SK-N-SH (cell line): ENCODE results near the gene ACSS1. TPM values are rescaled to one million over a fixed set of nuclear protein-coding genes. Genes with fewer than 3 reads are reported as not detected.

Experiments used
- CTCF ChIA-PET: fragments of 300-600, 350-600 bp; formaldehyde crosslinking; extraction: SDS; loops from one replicate; lab custom pipeline; 2021; lab: Yijun Ruan, JAX
- POLR2A ChIA-PET: fragments of 350-600 bp; sonication (Branson Sonifier 250); formaldehyde crosslinking; extraction: SDS; loops from one replicate; lab custom pipeline; 2020; ENCODE audit warnings: antibody characterized with exemption, inconsistent platforms; lab: Yijun Ruan, JAX
- DNase-seq: peaks from one replicate; pipeline ENCODE4 v3.0.0; 2012
- H2AFZ ChIP-seq: fragments of 200-600 bp; sonication (generic); 2 replicates; pipeline ENCODE4 v1.8.1; 2016; ENCODE audit warnings: antibody characterized with exemption, mild to moderate bottlenecking, low read depth
- H3F3A ChIP-seq: fragments of 200-600 bp; sonication (generic); replicated peaks from 2 replicates; pipeline ENCODE3; 2016; ENCODE audit warnings: antibody characterized with exemption, mild to moderate bottlenecking; ENCODE audit not compliant: insufficient read depth
- H3K27ac ChIP-seq, 2 experiments: fragments of 200-500 bp in 1 of 2; fragments of 200-600 bp in 1 of 2; sonication (Bioruptor generic) in 1 of 2; sonication (generic), shearing (Covaris generic) in 1 of 2; 2 replicates each; pipeline versions ENCODE4 v1.5.1 to v1.6.1; 2014 to 2016; ENCODE audit warnings: low read depth in 2 of 2, inconsistent platforms in 1 of 2, low read length in 1 of 2, mild to moderate bottlenecking in 1 of 2, mixed read lengths in 1 of 2
- H3K27me3 ChIP-seq: fragments of 200-600 bp; sonication (generic), shearing (Covaris generic); 2 replicates; pipeline ENCODE4 v1.6.1; 2016; ENCODE audit warnings: mixed run types; ENCODE audit not compliant: insufficient read depth
- H3K36me3 ChIP-seq, 2 experiments: fragments of 200-500 bp in 1 of 2; fragments of 200-600 bp in 1 of 2; sonication (Bioruptor generic) in 1 of 2; sonication (generic) in 1 of 2; replicated peaks in 1 of 2; 2 replicates each; pipeline versions ENCODE3 to v1.5.1; 2014 to 2016; ENCODE audit warnings: low read length in 1 of 2, mild to moderate bottlenecking in 1 of 2; ENCODE audit not compliant: insufficient read depth in 2 of 2, control insufficient read depth in 1 of 2
- H3K4me1 ChIP-seq, 2 experiments: fragments of 200-500 bp in 1 of 2; fragments of 200-600 bp in 1 of 2; sonication (Bioruptor generic) in 1 of 2; sonication (generic), shearing (Covaris generic) in 1 of 2; 2 replicates each; pipeline versions ENCODE4 v1.5.1 to v1.6.1; 2014 to 2016; ENCODE audit warnings: low read depth in 1 of 2, low read length in 1 of 2, mixed run types in 1 of 2; ENCODE audit not compliant: insufficient read depth in 2 of 2, control insufficient read depth in 1 of 2
- H3K4me2 ChIP-seq: fragments of 200-600 bp; sonication (generic), shearing (Covaris generic); 2 replicates; pipeline ENCODE4 v1.6.1; 2017; ENCODE audit warnings: mixed run types
- H3K4me3 ChIP-seq, 2 experiments: fragments of 200-500 bp in 1 of 2; fragments of 200-600 bp in 1 of 2; sonication (Bioruptor generic) in 1 of 2; sonication (generic), shearing (Covaris generic) in 1 of 2; 2 replicates each; pipeline versions ENCODE4 v1.5.1 to v1.8.1; 2014 to 2016; ENCODE audit warnings: low read depth in 2 of 2, inconsistent platforms in 1 of 2, low read length in 1 of 2, mild to moderate bottlenecking in 1 of 2, mixed read lengths in 1 of 2, moderate library complexity in 1 of 2
- H3K79me2 ChIP-seq: fragments of 200-600 bp; sonication (generic); 2 replicates; pipeline ENCODE4 v1.8.1; 2017; ENCODE audit warnings: mild to moderate bottlenecking; ENCODE audit not compliant: insufficient read depth
- H3K9ac ChIP-seq: fragments of 200-600 bp; sonication (generic); 2 replicates; pipeline ENCODE4 v1.6.1; 2017; ENCODE audit warnings: mixed run types
- H3K9me2 ChIP-seq: fragments of 200-600 bp; sonication (generic); 2 replicates; pipeline ENCODE4 v1.6.1; 2017; ENCODE audit warnings: mixed run types
- H3K9me3 ChIP-seq: fragments of 200-600 bp; sonication (generic); 2 replicates; pipeline ENCODE4 v1.6.1; 2017; ENCODE audit warnings: mixed run types, mild to moderate bottlenecking, moderate library complexity
- H4K20me1 ChIP-seq: fragments of 200-600 bp; sonication (generic); 2 replicates; pipeline ENCODE4 v1.6.1; 2017; ENCODE audit warnings: mild to moderate bottlenecking, mixed run types; ENCODE audit not compliant: insufficient read depth
- CHD2 ChIP-seq: fragments of 150-350 bp; IDR thresholded peaks from 2 replicates; pipeline ENCODE4 v1.6.1; 2018; ENCODE audit warnings: low read length; ENCODE audit not compliant: partially characterized antibody
- EZH2phosphoT487 ChIP-seq: fragments of 200-600 bp; sonication (generic); IDR thresholded peaks from 2 replicates; pipeline ENCODE4 v1.6.1; 2017; ENCODE audit warnings: low read depth, mixed run types, mild to moderate bottlenecking, antibody characterized with exemption, moderate library complexity, borderline replicate concordance
- FOXJ3 ChIP-seq: sonication (generic); formaldehyde crosslinking; IDR thresholded peaks from 2 replicates; pipeline ENCODE4 v1.5.1; 2020; ENCODE audit warnings: mild to moderate bottlenecking, missing genetic modification reagents
- GATA2 ChIP-seq: sonication (generic); formaldehyde crosslinking; IDR thresholded peaks from 2 replicates; pipeline ENCODE4 v1.5.0; 2020; ENCODE audit warnings: mild to moderate bottlenecking, missing genetic modification reagents
- MAX ChIP-seq: IDR thresholded peaks from 2 replicates; pipeline ENCODE4 v1.4.0; 2012; ENCODE audit warnings: low read depth
- MXI1 ChIP-seq: IDR thresholded peaks from 2 replicates; pipeline ENCODE4 v1.6.1; 2012; ENCODE audit warnings: mild to moderate bottlenecking, low read depth, low read length, improper control_type of control experiment
- NRF1 ChIP-seq: IDR thresholded peaks from 2 replicates; pipeline ENCODE4 v1.6.1; 2012; ENCODE audit warnings: low read depth, mild to moderate bottlenecking, low read length
- POLR2AphosphoS5 ChIP-seq: IDR thresholded peaks from 2 replicates; pipeline ENCODE4 v1.6.1; 2012; ENCODE audit warnings: low read depth, low read length
- RFX5 ChIP-seq: IDR thresholded peaks from 2 replicates; pipeline ENCODE4 v1.6.1; 2012; ENCODE audit warnings: mild to moderate bottlenecking, improper control_type of control experiment, low read length
- RXRA ChIP-seq: IDR thresholded peaks from 2 replicates; pipeline ENCODE4 v1.4.0; 2012; ENCODE audit warnings: low read depth, mild to moderate bottlenecking, borderline replicate concordance
- SIN3A ChIP-seq: IDR thresholded peaks from 2 replicates; pipeline ENCODE4 v1.6.1; 2012; ENCODE audit warnings: low read depth, mild to moderate bottlenecking, low read length, moderate library complexity, borderline replicate concordance
- WGBS: methylation state at CpG from one replicate; pipeline ENCODE4 v1.1.6; 2017; ENCODE audit warnings: low lambda C conversion rate; 5-methylcytosine and 5-hydroxymethylcytosine counted together
- polyA plus RNA-seq, 3 experiments: library from polyadenylated mRNA; depleted of rRNA; stranded (reverse); fragments of >200 nt; gene quantifications; 2 replicates each; pipeline ENCODE4 v1.2.3, GENCODE V29; 2012
- TF ChIP-seq, protein P1 (sequence below): IDR thresholded peaks from 2 replicates; pipeline ENCODE4 v1.4.0; 2012; ENCODE audit warnings: low read depth, borderline replicate concordance

Gene ACSS1
- polyA plus RNA-seq, 1 of the 3 experiments (the other 2 are of a cell fraction), result 2.0 TPM

GRCh38 chr20:24994470-24995368, 63.2 kb downstream of the ACSS1 start (continued):
- TF ChIP-seq, protein P1, sequence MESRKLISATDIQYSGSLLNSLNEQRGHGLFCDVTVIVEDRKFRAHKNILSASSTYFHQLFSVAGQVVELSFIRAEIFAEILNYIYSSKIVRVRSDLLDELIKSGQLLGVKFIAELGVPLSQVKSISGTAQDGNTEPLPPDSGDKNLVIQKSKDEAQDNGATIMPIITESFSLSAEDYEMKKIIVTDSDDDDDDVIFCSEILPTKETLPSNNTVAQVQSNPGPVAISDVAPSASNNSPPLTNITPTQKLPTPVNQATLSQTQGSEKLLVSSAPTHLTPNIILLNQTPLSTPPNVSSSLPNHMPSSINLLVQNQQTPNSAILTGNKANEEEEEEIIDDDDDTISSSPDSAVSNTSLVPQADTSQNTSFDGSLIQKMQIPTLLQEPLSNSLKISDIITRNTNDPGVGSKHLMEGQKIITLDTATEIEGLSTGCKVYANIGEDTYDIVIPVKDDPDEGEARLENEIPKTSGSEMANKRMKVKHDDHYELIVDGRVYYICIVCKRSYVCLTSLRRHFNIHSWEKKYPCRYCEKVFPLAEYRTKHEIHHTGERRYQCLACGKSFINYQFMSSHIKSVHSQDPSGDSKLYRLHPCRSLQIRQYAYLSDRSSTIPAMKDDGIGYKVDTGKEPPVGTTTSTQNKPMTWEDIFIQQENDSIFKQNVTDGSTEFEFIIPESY, result no peak
- peak; percentile 37 for TF ChIP-seq CHD2
- peak; percentile 76; the same call in 1 of the 2 replicates for TF ChIP-seq MXI1
- TF ChIP-seq SIN3A, result peak; percentile 48; the same call in 1 of the 2 replicates
- TF ChIP-seq RFX5, result no peak
- no peak for TF ChIP-seq POLR2AphosphoS5
- peak; percentile 34; the same call in 1 of the 2 replicates for TF ChIP-seq MAX

- Histone ChIP-seq H3K9ac (no peak overlapping the region), H3K9me3 (no peaks in the 10 kb centered on the region), H3K4me1 (peaks cover 17 to 20% of the 10 kb centered on the region in 2 experiments; a peak in 3 of 4 replicates), H3F3A (peaks cover 11% of the 10 kb centered on the region), H3K9me2 (no peaks in the 10 kb centered on the region), H2AFZ (peak overlapping the region; percentile 5; the same call in 1 of the 2 replicates), H3K27me3 (no peaks in the 10 kb centered on the region; the same call in 1 of the 2 replicates), H3K4me3 (no peak overlapping the region), H3K79me2 (peaks cover 30% of the 10 kb centered on the region), H3K4me2 (no peak overlapping the region), H3K27ac (no peak overlapping the region), H3K36me3 (peaks cover 0 to 1% of the 10 kb centered on the region in 2 experiments), H4K20me1 (no peaks in the 10 kb centered on the region)
- CTCF ChIA-PET, result interaction anchor here (0.7 to 4.7 kb wide), 34 partner anchors 10 to 448 kb away, joined by 3 to 48 read pairs (median 4); partner anchors contain the start of genes GINS1 and PYGB
- TF ChIP-seq EZH2phosphoT487, result no peak
- no peak for TF ChIP-seq FOXJ3 (CRISPR knock-in tag)
- TF ChIP-seq RXRA, result no peak
- TF ChIP-seq, protein P1, result no peak
- no peak for TF ChIP-seq NRF1
- no peak for TF ChIP-seq POLR2AphosphoS5
- no peak for TF ChIP-seq GATA2
- POLR2A ChIA-PET, result interaction anchor here (0.5 kb wide), 1 partner anchor 457 kb away, joined by 3 read pairs; no protein-coding TSS in a partner anchor
- WGBS, result 89% methylated on average over 1 of the region's 1 CpG
- no peak for DNase-seq
Observed at GRCh38 chr20:24994186-24994465, 63.8 kb downstream of the ACSS1 start.
